HG03575 (cell line): ENCODE data around the gene TIE1.

Source experiments
- ATAC-seq: cut with Tn5 transposase; IDR thresholded peaks from one replicate; pipeline ENCODE4 v1.9.1; 2021; ENCODE audit not compliant: unreplicated experiment, insufficient number of reproducible peaks, low FRiP score; ENCODE audit errors: extremely low read depth

TIE1 gene

DNA sequence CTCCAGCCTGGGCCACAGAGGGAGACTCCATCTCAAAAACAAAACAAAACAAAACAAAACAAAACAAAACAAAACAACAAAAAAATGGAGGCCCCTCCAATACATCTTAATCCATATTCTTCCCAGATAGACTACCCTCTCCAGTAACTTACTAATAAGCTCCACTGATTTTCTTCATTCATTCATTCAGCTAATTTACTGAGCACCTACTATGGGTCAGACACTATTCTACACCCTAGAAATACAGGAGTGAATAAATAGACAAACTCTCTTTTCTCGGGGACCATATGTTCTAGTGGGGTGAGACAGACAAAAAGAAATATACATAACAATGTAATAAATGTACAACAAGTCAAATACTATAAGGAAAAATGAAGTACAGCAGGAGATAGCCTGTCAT, 50.2 kb downstream of the TIE1 start:
- no peak for ATAC-seq

DNA sequence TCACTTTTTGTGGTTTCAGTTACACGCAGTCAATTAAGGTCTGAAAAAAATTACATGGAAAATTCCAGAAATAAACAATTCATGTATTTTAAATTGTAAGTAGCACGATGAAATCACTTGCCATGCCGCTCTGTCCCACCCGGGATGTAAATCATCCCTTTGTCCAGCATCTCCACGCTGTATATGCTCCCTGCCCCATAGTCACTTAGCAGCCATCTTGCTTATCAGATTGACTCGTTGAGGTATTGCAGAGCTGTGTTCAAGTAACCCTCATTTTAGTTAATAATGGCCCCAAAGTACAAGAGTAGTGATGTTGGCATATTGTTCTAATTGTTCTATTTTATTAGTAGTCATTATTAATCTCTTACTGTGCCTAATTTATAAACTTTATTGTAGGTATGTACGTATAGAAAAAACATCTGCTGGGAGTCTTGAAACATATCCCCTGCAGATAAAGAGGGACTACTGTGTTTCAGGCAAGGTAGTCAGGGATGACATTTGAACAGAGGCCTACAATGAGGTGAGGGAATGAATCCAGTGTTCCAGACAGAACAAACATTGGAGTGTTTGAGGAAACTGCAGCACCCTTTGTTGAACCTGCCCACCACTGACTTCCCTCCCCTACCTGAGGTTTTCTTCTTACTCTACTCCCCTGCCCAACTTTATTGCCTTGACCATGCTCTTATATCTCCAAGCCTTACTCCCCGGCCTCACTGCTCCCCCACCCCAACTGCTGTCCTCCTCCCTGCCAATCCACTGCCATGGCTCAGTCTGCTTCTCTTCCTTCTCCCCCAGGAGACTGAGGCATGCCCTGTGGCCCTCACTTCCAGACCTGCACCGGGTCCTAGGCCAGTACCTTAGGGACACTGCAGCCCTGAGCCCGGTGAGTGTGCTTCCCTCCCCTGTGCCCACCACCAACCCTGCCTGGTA, 50.9 kb downstream of the TIE1 start:
- no peak for ATAC-seq

DNA sequence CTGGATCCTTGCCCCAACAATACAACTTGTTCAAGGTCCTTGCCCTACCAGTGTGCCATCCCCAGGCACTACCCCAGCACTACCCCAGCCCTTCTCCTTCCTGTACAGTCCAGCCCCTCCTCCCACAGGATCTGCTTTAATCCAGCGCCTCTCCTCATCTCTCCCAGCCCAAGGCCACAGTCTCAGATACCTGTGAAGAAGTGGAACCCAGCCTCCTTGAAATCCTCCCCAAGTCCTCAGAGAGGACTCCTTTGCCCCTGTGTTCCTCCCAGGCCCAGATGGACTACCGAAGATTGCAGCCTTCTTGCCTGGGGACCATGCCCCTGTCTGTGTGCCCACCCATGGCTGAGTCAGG, 51.5 kb downstream of the TIE1 start:
- ATAC-seq, result no peak

DNA sequence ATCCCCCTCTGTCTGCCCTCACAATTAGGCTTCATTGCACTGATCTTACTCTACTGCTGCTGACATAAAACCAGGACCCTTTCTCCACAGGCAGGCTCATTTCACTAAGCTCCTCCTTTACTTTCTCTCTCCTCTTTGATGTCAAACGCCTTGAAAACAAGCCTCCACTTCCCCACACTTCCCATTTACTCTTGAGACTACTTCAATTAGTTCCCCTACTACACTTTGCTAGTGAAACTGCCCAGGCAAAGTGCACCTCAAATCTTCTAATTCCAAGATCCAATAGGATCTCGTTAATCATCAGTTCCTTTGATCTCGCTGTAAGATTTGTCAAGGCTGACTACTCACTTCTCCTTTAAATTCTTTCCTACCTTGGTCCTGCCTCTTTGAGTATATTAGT, 52.1 kb downstream of the TIE1 start:
- no peak for ATAC-seq

DNA sequence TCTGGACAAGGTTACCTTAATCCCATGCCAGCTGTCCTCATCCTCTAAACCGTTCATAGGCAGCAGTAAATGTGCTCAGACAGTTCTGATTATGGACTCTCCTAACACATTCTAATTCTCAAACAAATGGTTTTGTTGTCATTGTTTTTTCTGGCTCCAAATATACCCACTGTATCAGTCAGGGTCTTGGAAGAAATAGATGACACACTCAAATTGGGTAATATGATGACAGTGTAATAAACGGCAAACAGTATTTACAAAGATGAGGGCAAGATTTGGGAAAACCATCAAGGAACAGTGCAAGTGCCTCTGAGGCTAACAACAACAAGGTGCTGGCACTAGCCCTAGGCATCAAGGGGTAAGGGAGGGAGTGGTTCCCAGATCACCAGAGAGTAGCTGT, 53.7 kb downstream of the TIE1 start:
- ATAC-seq, result no peak

DNA sequence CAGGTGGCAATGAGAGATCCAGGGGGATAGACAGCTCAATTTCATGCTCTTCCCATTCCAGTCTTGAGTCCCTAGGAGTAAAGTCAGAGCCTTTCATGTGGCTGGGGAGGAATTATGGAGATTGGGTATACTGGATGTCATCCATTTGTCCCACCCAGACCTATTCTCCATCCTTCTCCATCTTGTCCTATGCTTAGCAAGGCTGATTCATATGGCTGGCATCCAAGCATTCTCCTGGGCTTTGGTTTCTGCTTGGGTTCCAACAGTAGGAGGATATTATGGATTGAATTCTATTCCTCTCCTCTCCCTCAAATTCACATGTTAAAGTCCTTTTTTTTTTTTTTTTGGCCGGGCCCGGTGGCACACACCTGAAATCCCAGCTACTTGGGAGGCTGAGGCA, 54.2 kb downstream of the TIE1 start:
- ATAC-seq, result no peak

DNA sequence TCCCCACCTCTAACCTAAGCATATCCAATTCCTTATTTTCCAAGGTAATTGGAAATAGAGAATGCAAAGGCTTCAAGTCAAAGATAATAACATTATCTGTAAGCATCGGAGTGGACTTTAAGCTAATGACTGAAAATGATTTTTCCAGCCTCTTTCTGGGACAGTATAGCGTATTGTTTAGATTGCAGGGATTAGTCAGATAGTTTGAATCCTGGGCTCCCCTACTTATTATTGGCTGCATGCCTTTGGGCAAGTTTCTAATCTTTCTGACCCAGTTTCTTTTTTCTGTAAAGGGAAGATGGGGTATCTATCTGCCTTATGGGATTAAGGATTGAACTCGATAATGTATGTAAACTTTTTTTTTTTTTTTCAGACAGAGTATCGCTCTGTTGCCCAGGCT, 56.5 kb downstream of the TIE1 start:
- no peak for ATAC-seq

DNA sequence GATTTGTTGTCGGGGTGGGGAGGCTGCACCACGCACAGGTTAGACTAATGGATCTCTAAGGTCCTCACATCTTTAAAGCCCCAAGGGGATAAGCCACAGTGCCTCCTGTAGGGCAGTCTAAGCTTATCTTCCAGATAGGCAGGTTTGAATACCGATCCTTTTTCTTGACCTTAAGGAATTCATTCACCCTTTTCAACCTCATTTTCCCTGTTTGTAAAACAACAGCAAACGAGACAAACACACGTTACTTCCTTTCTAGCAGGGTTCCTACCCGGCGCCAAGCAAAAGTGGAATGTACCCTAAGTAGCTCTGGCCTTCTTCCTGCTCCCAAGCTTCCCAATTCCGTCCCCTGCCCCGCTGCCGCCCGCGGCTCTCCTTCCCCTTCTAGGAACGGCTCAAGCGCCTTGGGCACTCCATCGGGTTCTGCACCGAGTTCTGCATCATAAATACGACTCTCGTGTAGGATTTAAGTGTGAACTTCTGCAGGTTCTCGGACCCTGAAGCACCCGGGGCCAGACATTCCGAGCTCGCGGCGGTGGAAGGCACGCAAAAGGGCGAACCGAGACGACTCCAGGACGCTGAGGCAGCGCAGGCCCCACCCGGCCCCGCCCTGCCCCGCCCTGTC, 57.5 kb downstream of the TIE1 start:
- no peak for ATAC-seq

DNA sequence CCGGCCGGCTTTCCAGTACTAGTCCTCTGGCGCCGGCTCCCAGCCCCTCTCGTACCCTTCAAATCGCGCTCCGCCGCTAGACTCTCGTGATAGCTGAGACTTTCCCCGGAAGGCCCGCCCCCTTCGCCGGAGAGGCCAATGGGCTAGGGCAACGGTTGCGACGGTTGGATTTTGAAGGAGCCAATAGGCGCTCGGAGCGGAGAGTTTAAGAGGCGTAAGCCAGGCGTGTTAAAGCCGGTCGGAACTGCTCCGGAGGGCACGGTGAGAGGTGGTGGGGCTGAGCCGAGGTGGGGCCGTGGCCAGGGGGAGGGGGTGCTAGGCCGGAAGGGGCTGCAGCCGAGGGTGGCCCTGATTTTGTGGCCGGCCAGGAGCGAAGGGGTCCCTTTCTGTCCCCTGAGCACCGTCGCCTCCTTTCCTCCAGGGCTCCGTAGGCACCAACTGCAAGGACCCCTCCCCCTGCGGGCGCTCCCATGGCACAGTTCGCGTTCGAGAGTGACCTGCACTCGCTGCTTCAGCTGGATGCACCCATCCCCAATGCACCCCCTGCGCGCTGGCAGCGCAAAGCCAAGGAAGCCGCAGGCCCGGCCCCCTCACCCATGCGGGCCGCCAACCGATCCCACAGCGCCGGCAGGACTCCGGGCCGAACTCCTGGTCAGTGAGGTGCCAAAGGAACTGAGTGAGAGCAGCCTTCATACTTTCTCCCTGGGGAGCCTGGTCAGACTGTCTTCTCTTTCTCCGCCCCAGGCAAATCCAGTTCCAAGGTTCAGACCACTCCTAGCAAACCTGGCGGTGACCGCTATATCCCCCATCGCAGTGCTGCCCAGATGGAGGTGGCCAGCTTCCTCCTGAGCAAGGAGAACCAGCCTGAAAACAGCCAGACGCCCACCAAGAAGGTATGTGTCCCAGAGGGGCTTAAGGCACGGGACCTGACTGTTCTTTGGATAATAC, 58.2 kb downstream of the TIE1 start, which contains the start of gene CDC20:
Gene CDC20, plus strand, starts transcription at position 236 of the 948 bp plus-strand sequence. Its CDS starts 235 bp downstream, at position 471.
- peak; percentile 71 for ATAC-seq

DNA sequence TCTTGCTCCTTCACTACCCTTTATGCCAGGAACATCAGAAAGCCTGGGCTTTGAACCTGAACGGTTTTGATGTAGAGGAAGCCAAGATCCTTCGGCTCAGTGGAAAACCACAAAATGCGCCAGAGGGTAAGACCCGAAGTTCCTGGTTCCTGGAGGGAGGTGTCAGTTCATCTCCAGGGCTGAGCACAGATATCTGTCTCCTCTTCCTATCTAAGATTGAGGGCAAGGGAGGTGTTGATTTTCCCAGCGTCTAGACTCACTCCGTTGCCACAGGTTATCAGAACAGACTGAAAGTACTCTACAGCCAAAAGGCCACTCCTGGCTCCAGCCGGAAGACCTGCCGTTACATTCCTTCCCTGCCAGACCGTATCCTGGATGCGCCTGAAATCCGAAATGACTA, 58.9 kb downstream of the TIE1 start:
- no peak for ATAC-seq

DNA sequence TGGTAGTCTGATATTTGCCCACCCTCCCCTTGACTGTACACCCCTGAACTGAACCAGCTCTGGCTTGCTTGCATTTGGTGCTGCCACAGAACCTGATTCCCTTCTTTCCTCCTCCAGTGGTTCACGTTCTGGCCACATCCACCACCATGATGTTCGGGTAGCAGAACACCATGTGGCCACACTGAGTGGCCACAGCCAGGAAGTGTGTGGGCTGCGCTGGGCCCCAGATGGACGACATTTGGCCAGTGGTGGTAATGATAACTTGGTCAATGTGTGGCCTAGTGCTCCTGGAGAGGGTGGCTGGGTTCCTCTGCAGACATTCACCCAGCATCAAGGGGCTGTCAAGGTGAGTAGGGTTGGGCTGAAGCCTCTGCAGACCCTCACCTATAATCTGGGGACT, 59.8 kb downstream of the TIE1 start:
- no peak for ATAC-seq

DNA sequence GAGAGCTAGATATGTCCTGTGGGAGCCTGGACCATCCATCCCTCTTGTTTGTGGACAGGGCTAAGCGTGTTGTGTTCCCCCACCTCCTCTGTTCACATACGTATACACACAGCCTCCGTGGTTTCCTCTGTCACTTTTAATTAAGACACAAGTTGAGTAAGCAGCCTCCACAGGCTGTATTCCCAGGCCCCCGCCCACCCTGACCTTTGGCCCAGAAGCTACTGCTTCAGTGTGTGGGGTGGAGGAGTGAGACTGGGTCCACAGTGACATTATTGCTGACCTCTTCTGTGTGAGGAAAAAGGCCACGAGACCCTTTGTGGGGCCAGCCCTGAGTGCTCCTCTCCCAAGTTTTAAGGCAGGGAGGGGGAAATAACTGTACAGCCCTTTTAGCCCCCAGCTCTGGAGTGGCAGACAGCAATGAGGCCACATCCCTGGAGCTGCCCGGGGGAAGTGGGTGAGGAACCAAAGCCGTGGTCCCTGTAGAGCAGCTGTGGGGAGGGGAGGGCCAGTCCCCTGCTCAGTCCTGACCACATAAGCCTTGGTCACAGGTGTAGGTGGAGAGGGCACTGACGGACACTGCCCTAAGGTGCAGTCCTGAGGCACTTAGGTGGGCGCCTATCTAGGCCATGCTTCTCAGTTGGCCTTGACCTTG, 62.6 kb downstream of the TIE1 start:
- ATAC-seq, result no peak

DNA sequence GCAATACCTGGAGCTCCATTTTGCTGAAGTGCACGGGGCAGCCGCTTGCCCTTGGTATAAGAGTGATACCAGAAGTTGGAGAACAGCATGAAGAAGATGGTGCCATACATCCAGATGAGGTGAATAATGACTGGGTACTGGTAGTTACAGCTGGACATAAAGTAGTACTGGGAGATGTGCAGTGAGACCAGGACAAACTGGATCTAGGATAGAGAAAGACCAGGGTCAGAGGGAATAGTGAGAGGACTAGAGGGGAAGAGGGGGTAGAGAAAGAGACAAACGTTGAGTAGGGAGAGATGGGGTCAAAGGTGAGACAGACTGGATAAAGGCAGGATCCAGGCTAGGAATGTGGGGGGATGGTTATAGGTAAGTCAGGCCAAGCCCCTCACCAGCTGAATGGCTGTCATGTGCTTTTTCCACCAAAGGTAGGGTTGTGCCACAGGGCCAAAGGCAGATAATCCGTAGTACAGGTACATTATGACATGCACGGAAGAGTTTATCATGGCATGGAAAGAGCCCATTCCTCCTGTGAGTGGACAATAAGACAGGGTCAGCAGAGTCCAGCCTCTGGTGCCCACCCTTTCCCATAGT, 63.2 kb downstream of the TIE1 start:
- no peak for ATAC-seq

DNA sequence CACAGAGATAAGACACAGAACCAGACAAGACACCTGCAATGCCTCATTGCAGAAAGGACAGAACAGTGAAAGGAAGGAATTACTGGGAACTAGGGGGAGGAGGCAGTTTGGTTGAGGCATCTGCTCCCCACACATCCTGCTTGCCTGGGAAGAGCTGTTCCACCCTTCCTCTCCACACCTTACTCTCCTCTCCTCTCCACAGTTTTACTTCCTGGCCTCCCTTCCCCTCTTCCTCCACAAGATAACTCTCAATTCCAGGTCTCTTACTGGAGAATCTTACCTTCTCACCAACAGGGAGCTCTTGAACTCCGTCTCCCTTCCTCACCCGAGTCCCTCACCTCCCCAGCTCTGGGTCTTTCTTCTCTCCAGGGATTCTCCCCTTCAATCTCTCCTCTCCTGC, 64.9 kb downstream of the TIE1 start:
- ATAC-seq, result no peak

DNA sequence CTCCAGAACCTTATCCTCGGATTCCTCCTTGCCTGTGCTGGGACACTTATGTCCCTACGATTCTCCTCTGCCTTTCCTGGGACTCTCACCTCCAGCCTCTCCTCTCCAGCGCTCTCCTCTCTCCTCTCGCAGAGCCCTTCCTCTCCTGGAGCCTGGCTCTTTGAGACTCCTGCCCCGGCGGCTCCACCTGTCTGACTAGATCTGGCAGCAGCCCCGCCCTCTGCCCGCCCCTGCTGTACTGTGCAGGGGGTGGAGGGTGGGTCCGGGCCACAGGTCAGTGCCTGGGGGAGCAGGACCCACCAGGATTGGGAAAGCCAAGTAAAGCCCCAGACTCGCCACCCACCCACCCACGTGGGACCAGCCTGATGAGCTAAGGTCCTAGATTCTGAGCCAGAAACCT, 65.4 kb downstream of the TIE1 start:
- no peak for ATAC-seq

DNA sequence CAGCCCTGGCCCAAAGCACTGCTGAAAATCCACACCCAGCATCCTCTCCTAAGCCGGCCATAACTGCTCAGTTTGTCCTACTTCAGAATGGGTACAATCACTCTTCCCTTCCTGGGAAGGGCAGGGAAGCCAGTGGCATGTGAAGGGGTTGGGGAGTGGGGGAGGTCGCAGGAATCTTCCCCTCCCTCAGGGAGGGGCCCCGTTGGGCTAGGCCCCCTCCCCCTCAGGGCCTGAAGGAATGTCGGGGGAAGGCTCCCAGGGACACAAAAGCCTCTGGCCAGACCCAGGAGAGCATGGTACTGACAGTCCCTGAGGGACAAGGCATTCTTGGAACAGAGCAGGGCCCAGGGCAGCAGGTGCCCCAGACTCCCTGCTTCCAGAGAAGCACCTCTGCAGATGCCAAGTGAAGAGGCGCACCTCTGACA, 65.8 kb downstream of the TIE1 start:
- ATAC-seq, result no peak

DNA sequence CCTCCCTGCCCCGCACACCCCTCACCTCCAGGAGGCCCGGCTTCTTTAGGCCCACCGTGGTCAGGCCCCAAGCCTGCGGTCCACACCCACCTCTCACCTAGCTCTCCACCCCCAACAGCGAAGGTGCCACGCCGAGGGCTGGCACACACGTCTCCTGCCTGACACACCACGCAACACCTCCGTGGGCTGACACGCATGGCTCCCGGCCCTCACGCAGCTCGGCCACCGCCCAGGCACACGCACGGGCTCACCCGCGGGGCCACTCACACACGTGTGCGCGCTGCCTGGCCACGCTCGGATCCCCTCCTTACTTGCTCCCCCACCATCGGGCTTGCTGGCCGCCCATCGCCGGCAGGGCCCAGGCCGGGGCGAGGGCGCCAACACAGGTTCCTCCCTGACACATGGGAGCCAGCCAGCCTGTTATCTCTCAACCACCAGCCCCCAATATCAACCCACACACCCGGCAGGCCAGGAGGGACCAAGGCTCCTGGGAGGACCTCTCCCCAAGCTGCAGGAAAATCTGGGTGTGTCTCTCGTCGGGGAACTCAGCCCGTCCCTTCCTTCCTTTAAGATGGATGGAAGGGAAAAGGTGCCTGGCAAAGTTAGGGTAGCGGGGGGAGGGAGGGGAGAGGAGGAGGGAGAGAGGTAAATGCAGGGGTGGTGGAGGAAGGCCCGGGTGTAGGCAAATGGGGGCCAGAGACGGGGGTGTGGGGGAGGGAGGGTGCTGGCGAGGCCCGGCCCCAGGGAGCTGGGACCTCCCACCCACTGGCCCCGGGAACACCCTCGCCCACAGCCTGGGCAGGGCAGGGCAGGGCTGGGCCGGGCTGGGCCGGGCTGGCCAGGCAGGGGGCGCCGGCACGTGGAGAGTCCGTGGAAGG, 66.5 kb downstream of the TIE1 start:
- ATAC-seq, result no peak
